Measurements from ENCODE around the gene NME2.
"Not testable (repeated sequence)": the region's sequence is repeated elsewhere in the genome, so short reads cannot be mapped to it uniquely, and the experiment has no call there.

NME2 gene

DNA sequence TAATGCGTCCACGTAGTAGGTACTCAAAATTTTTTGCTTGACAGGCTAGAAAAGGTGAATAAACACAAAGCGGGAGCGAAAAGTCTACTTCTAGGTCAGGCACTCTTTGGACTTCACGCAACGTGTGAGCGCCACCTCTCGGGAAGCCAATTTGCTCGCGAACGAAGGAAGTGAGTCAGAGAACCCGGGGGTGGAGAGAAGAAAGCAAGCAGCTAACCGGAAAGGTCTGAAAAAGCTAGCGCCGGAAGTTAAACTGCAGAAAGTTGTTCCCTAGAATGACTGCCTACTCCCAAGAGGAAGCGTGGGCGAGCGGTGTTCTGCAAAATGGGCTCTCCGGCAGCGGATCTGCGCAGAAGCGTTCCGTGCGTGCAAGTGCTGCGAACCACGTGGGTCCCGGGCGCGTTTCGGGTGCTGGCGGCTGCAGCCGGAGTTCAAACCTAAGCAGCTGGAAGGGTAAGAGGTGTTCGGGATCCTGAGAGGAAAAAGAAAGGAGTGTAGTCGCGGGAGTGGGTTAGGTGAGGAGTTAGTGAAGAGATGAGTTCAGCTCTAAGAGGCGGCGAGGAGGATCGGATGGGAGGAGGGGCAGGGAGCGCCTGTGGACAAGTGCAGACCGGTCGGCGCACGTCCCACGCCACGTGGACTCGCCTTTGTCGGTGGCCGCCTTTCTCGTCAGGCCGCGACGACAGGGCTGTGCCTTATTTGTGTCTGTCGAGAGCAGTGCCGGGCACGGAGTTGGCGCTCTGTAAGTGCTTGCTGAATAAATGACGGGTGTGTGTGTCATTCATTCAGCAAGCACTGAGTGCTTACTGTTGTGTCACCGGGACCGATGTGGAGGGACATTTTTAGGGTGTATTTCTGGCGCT lies 12.8 kb upstream of the NME2 start, which contains the start of gene NME1:
NME1 (plus strand) TSS at position 350 of the 863 bp plus-strand sequence. CDS start 2,096 bp downstream, outside the sequence.
- peak; percentile 99 for DNase-seq

DNA sequence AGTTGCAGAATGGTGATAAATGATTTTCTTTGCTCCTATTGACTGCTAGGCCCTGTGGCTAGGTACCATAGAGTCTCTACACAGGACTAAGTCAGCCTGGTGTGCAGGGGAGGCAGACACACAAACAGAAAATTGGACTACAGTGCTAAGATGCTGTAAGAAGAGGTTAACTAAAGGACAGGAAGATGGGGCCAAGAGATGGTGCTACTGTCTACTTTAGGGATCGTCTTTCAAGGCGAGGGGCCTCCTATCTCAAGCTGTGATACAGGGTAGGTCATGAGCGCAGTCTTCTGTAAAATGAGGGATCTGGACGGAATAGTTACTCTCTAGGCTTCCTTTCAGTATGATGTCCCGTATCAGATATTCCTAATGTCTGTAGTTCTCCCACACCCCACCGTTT lies 12.0 kb upstream of the NME2 start:
- no peak for DNase-seq

DNA sequence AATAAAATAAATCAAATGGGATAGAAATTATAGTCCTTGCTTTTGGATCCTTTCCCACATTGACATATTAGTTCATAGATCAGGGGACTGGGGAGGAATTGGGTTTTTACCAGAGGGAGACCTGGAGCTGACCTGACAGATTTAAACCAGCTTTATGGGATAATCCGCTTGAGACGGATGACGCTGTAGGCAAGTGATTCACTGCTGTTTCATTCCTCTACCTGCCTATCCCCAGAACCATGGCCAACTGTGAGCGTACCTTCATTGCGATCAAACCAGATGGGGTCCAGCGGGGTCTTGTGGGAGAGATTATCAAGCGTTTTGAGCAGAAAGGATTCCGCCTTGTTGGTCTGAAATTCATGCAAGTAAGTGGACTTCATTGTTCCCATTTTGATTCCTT lies 10.8 kb upstream of the NME2 start:
- DNase-seq, result no peak

GRCh38 chr17:51159604-51160003 lies 6.6 kb upstream of the NME2 start:
- DNase-seq, result no peak

DNA sequence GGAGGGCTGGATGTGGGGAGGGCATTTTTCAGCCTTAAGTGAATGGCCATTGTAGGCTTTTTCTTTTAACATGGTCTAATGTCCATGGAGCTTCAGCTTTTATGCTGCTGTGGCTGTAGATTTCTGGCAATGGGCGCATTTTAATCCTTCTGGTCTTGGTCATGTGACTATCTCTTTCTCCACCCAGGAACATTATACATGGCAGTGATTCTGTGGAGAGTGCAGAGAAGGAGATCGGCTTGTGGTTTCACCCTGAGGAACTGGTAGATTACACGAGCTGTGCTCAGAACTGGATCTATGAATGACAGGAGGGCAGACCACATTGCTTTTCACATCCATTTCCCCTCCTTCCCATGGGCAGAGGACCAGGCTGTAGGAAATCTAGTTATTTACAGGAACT lies 4.7 kb upstream of the NME2 start:
- DNase-seq, result no peak

- DNase-seq, result no peak
These were observed 1.1 kb upstream of the NME2 start for GRCh38 chr17:51164911-51165679.

- peak; percentile 85 for DNase-seq
These were observed 472 bp upstream of the NME2 start for GRCh38 chr17:51165680-51166197.

- no peak for DNase-seq
These were observed 1.0 kb downstream of the NME2 start for GRCh38 chr17:51166987-51167931.

- DNase-seq, result no peak
These were observed 3.1 kb downstream of the NME2 start for GRCh38 chr17:51169340-51169739.

DNA sequence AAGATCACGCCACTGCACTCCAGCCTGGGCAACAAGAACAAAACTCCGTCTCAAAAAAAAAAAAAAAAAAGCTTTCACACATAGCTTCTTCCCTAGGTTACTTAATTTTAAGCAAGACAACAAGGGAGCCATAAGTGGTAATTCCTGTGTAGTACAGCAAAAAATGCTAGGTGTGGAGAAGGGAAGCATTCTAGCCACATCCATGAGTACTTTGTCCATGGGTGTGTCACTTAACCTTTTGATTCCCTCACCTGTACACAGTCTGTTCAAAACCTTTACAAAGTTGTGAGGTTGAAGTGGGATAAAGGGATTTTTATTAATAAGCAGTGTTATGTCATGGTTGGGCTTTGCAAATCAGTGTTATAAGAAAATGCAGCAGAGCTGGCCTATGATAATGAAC lies 4.5 kb downstream of the NME2 start:
- no peak for DNase-seq

DNA sequence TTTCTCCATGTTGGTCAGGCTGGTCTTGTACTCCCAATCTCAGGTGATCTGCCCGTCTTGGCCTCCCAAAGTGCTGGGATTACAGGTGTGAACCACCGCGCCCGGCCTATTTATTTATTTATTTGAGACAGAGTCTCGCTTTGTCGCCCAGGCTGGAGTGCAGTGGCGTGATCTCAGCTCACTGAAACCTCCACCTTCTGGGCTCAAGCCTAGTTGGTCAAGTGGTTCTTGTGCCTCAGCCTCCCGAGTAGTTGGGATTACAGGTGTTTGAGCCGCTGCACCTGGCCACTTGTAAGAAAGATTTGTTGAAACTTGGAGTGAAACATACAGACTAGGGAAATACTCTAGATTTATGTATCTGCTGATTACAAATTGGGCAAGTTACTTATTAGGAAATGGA lies 5.8 kb downstream of the NME2 start:
- not testable (repeated sequence) for DNase-seq

DNA sequence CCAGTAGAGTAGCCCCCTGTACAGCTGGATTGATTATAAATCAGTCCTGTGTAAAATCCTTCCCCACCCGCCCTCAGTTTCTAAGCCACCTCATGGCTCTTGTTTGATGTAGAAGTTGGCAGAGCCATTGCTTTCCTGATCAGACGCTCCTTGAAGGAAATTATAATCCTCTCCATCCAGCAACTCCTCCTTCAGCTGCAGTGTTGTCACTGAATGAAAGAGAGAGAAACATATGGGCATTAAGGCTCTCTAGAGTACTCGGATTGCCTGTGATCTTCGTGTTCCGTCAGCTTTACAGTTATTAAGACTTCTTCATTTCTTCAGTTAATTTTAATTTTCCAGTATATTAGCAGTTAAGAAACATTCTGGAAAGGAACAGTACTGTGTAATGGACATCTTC lies 14.3 kb downstream of the NME2 start:
- no peak for DNase-seq

DNA sequence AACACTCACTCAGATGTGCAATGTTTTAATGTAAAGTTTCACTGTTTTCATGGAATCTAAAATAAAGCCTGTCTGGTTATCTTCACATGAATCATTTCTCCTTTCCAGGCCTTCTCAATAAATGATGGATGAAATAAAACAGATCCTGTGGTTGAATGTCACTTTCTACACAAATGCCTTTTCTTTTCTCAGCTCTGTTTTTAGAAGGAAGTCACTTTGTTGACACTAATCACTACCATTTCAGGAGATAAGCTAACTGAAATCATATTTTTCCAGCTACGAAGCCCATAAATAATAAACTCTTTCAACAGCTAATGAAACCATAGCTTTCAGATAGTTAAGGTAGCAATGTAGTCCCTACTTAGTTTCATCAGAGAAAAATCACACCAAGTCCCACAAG lies 17.9 kb downstream of the NME2 start:
- DNase-seq, result no peak

- DNase-seq, result no peak
These were observed 19.6 kb downstream of the NME2 start for GRCh38 chr17:51185763-51186332.

DNA sequence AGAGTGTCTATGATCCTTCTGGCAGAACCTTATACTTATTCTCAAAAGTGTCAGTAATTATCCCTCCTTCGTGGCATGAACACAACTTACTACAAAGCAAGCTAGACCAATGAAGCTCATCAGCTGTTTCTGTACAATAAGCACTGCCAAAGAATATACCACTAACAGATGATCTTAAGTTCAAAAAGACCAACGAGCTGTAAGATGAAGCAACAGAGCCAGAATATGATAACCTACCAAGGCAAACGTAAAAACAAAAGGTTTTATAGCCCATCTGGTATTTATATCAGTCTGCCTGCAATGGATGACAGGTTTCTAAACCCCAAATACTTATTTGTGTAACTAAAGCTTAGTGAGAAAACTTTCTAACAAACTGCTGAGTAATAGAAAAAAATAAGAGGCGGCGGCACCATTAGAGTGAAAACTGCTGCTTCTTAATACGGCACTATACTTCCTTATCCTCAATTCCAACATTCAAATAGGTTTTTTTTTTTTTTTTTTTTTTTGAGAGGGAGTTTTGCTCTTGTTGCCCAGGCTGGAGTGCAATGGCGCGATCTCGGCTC lies 22.1 kb downstream of the NME2 start:
- no peak for DNase-seq

DNA sequence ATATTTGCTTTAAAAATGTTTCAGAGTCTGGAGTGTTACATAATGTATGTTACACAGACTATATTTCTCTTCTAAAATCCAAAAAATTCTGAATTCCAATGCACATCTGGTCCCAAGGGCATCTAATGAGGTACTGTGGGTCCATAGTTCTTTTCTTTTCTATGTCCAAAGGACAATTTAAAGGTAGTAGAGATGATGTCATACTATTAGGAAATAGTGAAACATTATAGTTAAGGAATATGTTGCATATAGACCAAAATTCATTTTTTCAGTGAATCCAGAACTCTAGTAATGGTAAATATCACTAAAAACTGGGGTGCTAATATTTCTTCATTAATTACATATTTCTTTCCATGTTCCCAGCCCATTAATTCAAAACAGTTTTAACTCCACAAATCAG lies 23.0 kb downstream of the NME2 start:
- no peak for DNase-seq

DNA sequence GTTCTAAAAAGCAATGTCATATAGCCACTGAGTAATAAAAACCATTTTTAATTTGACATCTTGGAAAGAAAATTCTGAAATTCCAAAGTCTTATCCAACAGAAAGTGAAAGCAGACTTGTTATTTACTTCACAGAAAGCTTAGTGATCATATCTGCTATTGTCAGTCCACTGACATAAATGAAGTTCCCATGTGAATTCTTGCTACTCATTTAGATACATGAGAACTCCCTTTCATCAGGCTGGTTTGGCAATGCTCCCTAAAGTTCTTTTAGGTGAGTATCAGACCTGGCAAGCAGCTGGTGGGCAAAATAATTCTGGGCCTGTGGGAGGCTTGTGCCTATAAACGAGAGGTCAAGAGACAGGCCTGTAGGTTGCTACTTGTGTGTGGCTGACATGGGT lies 23.4 kb downstream of the NME2 start:
- no peak for DNase-seq

DNA sequence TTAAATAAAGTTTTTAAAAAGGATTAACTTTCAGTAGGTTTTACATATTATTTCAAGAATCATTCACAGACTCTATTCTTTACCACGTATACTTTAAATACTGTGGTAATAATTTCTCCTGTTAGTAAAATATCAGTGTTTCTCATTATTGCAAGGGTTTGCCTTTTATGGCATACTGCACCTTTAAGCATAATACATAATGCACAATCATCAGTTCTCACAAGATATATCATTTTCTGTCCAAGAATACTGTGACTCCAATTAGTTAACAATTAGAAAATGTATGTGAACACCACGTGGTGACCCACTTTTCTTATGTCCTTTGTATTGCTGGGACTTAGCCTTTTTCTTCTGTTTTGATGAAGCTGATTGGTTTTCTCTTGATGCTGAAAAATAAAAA lies 25.7 kb downstream of the NME2 start:
- DNase-seq, result no peak

DNA sequence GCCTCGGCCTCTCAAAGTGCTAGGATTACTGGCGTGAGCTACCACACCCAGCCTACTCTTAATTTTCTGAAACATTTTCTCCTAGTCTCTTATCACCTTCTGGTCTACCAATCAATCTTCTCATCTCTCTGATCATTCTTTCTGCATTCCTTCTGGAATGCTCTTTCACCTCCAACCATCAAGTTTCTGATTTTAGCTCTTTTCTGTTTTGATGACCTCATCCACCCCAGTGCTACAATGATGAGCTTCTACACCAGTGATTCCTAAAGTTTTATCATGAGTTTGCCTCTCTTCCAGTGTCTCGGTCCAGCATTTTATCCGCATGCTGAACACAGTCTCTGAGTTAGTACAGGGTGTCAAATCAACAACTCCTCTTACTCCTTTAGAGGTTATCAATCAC lies 31.5 kb downstream of the NME2 start:
- DNase-seq, result no peak

DNA sequence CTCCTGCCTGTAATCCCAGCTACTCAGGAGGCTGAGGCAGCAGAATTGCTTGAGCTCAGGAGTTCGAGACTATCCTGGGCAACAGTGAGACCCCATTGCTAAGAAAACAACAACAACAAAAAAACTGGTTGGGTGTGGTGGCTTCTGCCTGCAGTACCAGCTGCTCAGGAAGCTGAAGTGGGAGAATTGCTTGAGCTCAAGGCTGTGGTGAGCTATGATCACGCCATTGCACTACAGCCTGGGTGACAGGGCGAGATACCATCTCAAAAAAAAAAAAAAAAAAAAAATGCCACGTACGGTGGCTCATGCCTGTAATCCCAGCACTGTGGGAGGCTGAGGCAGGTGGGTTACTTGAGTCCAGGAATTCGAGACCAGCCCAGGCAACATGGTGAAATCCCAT lies 34.1 kb downstream of the NME2 start:
- DNase-seq, result no peak

DNA sequence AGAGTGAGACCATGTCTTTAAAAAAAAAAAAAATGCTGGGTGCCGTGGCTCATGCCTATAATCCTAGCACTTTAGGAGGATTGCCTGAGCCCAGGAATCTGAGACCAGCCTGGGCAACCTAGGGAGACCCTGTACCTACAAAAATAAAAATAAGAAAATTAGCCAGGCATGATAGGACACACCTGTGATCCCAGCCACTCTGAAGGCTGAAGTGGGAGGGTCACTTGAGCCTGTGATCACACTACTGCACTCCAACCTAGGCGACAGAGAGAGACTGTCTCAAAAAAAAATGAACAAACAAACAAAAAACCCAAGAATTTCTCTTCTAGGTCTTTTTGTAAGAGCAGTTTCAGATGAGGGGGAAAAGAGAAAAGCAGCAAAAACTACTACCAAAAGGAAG lies 34.6 kb downstream of the NME2 start:
- DNase-seq, result no peak

- no peak for DNase-seq
These were observed 37.6 kb downstream of the NME2 start for GRCh38 chr17:51203838-51204237.
